Measurements from ENCODE around the gene PLEKHG1. TPM values are rescaled to one million over a fixed set of nuclear protein-coding genes. Genes with fewer than 3 reads are reported as not detected.

Gene PLEKHG1
- total and polyA plus RNA-seq, 2 experiments from 2014 or later = 6.3 to 6.8 TPM

DNA sequence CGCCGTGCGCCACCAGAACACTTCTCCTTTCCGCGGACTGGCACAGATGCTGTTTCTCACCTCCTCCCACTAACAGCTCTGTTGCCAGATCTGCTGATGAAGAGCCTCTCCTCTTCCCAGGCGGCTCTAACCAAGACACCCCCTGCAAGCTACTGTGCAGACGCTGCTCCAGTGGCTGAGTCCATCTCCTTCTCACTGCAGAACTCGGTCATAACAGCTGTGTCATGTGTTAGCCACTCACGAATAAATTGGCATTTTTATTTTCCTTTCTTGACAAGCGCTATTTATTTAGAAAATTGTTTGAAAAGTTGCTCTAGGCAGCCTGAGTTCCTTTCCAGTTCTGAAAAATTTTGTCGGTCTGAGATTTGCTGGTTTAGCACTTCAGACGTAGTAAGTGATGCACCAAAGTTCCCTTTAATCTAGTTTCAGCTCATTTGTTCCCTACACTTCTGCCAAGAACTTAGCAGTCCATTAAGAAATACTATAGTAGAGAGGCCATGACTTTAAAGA is 12.8 kb upstream of the PLEKHG1 start:
- Histone ChIP-seq H3K79me2 (no peaks in the 10 kb centered on the region), H3K4me3 (no peak overlapping the region), H3K4me2 (no peak overlapping the region), H3K9me3 (ENCODE audit: low read depth) (no peaks in the 10 kb centered on the region), H2AFZ (no peak overlapping the region), H3K36me3 (replicated peaks; ENCODE audit: insufficient read depth, low read depth) (no peaks in the 10 kb centered on the region), H3K27me3 (peaks cover 2% of the 10 kb centered on the region), H3K27ac (no peak overlapping the region), H3K4me1 (ENCODE audit: insufficient read depth) (peaks cover 6% of the 10 kb centered on the region), H4K20me1 (ENCODE audit: insufficient read depth, poor library complexity, severe bottlenecking) (no peaks in the 10 kb centered on the region), H3K9me2 (replicated peaks; ENCODE audit: insufficient read depth) (no peaks in the 10 kb centered on the region)
- 90% methylated on average over 12 of the region's 12 CpGs for WGBS (ENCODE audit: low lambda C conversion rate, missing lambda C conversion rate)
- no peak for DNase-seq (ENCODE audit: low spot score)
- no peak for TF ChIP-seq EZH2 (IDR thresholded peaks at IDR 0.05; ENCODE audit: borderline replicate concordance)
- TF ChIP-seq, protein P1, sequence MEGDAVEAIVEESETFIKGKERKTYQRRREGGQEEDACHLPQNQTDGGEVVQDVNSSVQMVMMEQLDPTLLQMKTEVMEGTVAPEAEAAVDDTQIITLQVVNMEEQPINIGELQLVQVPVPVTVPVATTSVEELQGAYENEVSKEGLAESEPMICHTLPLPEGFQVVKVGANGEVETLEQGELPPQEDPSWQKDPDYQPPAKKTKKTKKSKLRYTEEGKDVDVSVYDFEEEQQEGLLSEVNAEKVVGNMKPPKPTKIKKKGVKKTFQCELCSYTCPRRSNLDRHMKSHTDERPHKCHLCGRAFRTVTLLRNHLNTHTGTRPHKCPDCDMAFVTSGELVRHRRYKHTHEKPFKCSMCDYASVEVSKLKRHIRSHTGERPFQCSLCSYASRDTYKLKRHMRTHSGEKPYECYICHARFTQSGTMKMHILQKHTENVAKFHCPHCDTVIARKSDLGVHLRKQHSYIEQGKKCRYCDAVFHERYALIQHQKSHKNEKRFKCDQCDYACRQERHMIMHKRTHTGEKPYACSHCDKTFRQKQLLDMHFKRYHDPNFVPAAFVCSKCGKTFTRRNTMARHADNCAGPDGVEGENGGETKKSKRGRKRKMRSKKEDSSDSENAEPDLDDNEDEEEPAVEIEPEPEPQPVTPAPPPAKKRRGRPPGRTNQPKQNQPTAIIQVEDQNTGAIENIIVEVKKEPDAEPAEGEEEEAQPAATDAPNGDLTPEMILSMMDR (IDR thresholded peaks at IDR 0.05; ENCODE audit: poor library complexity) = no peak
- TF ChIP-seq EZH2phosphoT487 (IDR thresholded peaks at IDR 0.05; ENCODE audit: low read depth, severe bottlenecking, unreplicated experiment) = no peak

- Histone ChIP-seq H2AFZ (no peak overlapping the region), H3K79me2 (no peaks in the 10 kb centered on the region), H3K4me2 (no peak overlapping the region), H3K9me3 (ENCODE audit: low read depth) (no peaks in the 10 kb centered on the region), H3K4me3 (no peak overlapping the region), H3K27me3 (peaks cover 2% of the 10 kb centered on the region), H4K20me1 (ENCODE audit: insufficient read depth, poor library complexity, severe bottlenecking) (no peaks in the 10 kb centered on the region), H3K4me1 (ENCODE audit: insufficient read depth) (peaks cover 6% of the 10 kb centered on the region), H3K9me2 (replicated peaks; ENCODE audit: insufficient read depth) (no peaks in the 10 kb centered on the region), H3K36me3 (replicated peaks; ENCODE audit: insufficient read depth, low read depth) (no peaks in the 10 kb centered on the region), H3K27ac (no peak overlapping the region)
- WGBS (ENCODE audit: low lambda C conversion rate, missing lambda C conversion rate) = 72% methylated on average over 4 of the region's 4 CpGs
- DNase-seq (ENCODE audit: low spot score) = no peak
- no peak for TF ChIP-seq EZH2phosphoT487 (IDR thresholded peaks at IDR 0.05; ENCODE audit: low read depth, severe bottlenecking, unreplicated experiment)
- no peak for TF ChIP-seq EZH2 (IDR thresholded peaks at IDR 0.05; ENCODE audit: borderline replicate concordance)
- TF ChIP-seq, protein P1 (IDR thresholded peaks at IDR 0.05; ENCODE audit: poor library complexity) = no peak
These were observed 12.0 kb upstream of the PLEKHG1 start for GRCh38 chr6:150587637-150588036.

GRCh38 chr6:150588888-150589499 is 10.7 kb upstream of the PLEKHG1 start:
- H2AFZ ChIP-seq = no peak overlapping the region
- TF ChIP-seq EZH2phosphoT487 (IDR thresholded peaks at IDR 0.05; ENCODE audit: low read depth, severe bottlenecking, unreplicated experiment) = no peak
- no peaks in the 10 kb centered on the region for H3K36me3 ChIP-seq (replicated peaks; ENCODE audit: insufficient read depth, low read depth)
- H3K4me2 ChIP-seq = no peak overlapping the region
- no peaks in the 10 kb centered on the region for H4K20me1 ChIP-seq (ENCODE audit: insufficient read depth, poor library complexity, severe bottlenecking)
- H3K9me3 ChIP-seq (ENCODE audit: low read depth) = no peaks in the 10 kb centered on the region
- H3K27ac ChIP-seq = no peak overlapping the region
- H3K27me3 ChIP-seq = no peaks in the 10 kb centered on the region
- DNase-seq (ENCODE audit: low spot score) = no peak
- 78% methylated on average over 9 of the region's 9 CpGs for WGBS (ENCODE audit: low lambda C conversion rate, missing lambda C conversion rate)
- H3K79me2 ChIP-seq = no peaks in the 10 kb centered on the region
- H3K4me1 ChIP-seq (ENCODE audit: insufficient read depth) = no peaks in the 10 kb centered on the region
- H3K4me3 ChIP-seq = no peak overlapping the region
- H3K9me2 ChIP-seq (replicated peaks; ENCODE audit: insufficient read depth) = no peaks in the 10 kb centered on the region

GRCh38 chr6:150589852-150590251 is 9.8 kb upstream of the PLEKHG1 start:
- Histone ChIP-seq H3K79me2 (no peaks in the 10 kb centered on the region), H3K4me1 (ENCODE audit: insufficient read depth) (no peaks in the 10 kb centered on the region), H3K4me3 (no peak overlapping the region), H3K9me3 (ENCODE audit: low read depth) (no peaks in the 10 kb centered on the region), H2AFZ (no peak overlapping the region), H3K36me3 (replicated peaks; ENCODE audit: insufficient read depth, low read depth) (no peaks in the 10 kb centered on the region), H3K27me3 (no peaks in the 10 kb centered on the region), H3K4me2 (no peak overlapping the region), H4K20me1 (ENCODE audit: insufficient read depth, poor library complexity, severe bottlenecking) (no peaks in the 10 kb centered on the region), H3K27ac (no peak overlapping the region), H3K9me2 (replicated peaks; ENCODE audit: insufficient read depth) (no peaks in the 10 kb centered on the region)
- TF ChIP-seq, protein P1 (IDR thresholded peaks at IDR 0.05; ENCODE audit: poor library complexity) = no peak
- no peak for DNase-seq (ENCODE audit: low spot score)
